Hematopoietic multipotent progenitor cell treated with erythropoietin and hydrocortisone succinate and interleukin-3 and kit ligand, for 8 days (in vitro differentiated cells): ENCODE data around the gene SLC24A2.
"Not testable (repeated sequence)": the region's sequence is repeated elsewhere in the genome, so short reads cannot be mapped to it uniquely, and the experiment has no call there.

Experiments
- DNase-seq: peaks from one replicate; pipeline ENCODE4 v3.0.0-alpha.2; 2015

The SLC24A2 gene

GRCh38 chr9:19788614-19789271 is at the start of gene SLC24A2:
Gene SLC24A2 (minus strand): TSS chr9:19789037.
- DNase-seq, result no peak

- not testable (repeated sequence) for DNase-seq
These were observed 44.5 kb upstream of the SLC24A2 start for GRCh38 chr9:19833331-19833730.

GRCh38 chr9:19830796-19831195 is 42.0 kb upstream of the SLC24A2 start:
- DNase-seq, result no peak

- no peak for DNase-seq
These were observed 39.8 kb upstream of the SLC24A2 start for GRCh38 chr9:19828576-19829109.

- DNase-seq, result no peak
These were observed 27.9 kb upstream of the SLC24A2 start for GRCh38 chr9:19816769-19817168.

- no peak for DNase-seq
These were observed 23.4 kb upstream of the SLC24A2 start for GRCh38 chr9:19812194-19812593.

- DNase-seq, result no peak
These were observed 20.8 kb upstream of the SLC24A2 start for GRCh38 chr9:19809422-19810269.

- no peak for DNase-seq
These were observed 18.5 kb upstream of the SLC24A2 start for GRCh38 chr9:19807182-19807892.

GRCh38 chr9:19804431-19804830 is 15.6 kb upstream of the SLC24A2 start:
- DNase-seq, result no peak

- DNase-seq, result no peak
These were observed 12.0 kb upstream of the SLC24A2 start for GRCh38 chr9:19800884-19801283.

- DNase-seq, result no peak
These were observed 10.9 kb upstream of the SLC24A2 start for GRCh38 chr9:19799784-19800183.

- DNase-seq, result no peak
These were observed 685 bp downstream of the SLC24A2 start for GRCh38 chr9:19788152-19788551.

GRCh38 chr9:19787672-19788071 is 1.2 kb downstream of the SLC24A2 start:
- DNase-seq, result no peak

- DNase-seq, result no peak
These were observed 3.6 kb downstream of the SLC24A2 start for GRCh38 chr9:19785230-19785629.

GRCh38 chr9:19784136-19784535 is 4.7 kb downstream of the SLC24A2 start:
- no peak for DNase-seq

GRCh38 chr9:19783500-19783899 is 5.3 kb downstream of the SLC24A2 start:
- no peak for DNase-seq

GRCh38 chr9:19782005-19782404 is 6.8 kb downstream of the SLC24A2 start:
- DNase-seq, result peak; percentile 30

- no peak for DNase-seq
These were observed 7.6 kb downstream of the SLC24A2 start for GRCh38 chr9:19781240-19781639.

GRCh38 chr9:19771446-19771845 is 17.4 kb downstream of the SLC24A2 start:
- DNase-seq, result no peak

- DNase-seq, result no peak
These were observed 17.9 kb downstream of the SLC24A2 start for GRCh38 chr9:19770973-19771372.

GRCh38 chr9:19769213-19769612 is 19.6 kb downstream of the SLC24A2 start:
- DNase-seq, result no peak

GRCh38 chr9:19768798-19769197 is 20.0 kb downstream of the SLC24A2 start:
- no peak for DNase-seq

GRCh38 chr9:19759066-19759465 is 29.8 kb downstream of the SLC24A2 start:
- DNase-seq, result no peak
